Measurements from ENCODE around the gene NTRK1.

Gene NTRK1

DNA sequence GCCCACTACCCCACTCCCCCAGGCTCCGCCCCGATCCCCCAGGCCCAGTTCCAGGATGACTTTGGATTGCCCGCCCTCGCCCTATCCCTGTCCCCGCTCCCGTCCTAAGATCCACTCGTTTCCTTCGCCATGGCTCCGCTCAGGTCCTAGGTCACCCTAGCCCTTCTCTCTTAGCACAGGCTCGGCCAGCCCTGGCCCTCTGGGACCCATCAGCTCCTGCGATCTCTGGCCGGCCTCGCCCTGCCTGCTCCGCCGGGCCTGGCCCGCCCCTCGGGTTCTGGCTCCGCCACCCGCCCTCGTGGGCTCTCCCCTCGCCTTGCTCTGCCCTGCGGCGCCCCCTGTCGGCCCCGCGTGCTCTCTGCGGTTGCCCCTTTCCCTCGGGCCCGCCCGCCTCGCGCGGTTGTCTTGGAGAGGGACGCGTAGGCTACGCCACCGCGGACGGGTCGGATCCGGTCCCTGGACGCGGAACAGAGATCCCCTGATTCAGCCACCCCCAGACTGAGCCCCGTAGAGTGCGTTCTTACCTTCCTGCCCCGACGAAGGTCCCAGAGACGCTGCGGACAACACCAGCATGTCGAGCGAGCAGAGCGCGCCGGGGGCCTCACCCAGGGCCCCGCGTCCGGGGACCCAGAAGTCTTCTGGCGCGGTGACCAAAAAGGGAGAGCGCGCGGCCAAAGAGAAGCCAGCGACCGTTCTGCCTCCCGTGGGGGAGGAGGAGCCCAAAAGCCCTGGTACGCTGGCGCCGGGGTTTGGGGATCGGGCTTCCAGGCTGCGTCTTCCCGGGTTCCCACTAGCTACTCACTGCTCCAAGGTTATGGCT is 59.8 kb downstream of the NTRK1 start, which contains the start of gene LRRC71:
Gene LRRC71 (plus strand): TSS at position 400 of the 820 bp plus-strand sequence. CDS start 172 bp downstream, at position 572.
- TF ChIP-seq, protein P1, sequence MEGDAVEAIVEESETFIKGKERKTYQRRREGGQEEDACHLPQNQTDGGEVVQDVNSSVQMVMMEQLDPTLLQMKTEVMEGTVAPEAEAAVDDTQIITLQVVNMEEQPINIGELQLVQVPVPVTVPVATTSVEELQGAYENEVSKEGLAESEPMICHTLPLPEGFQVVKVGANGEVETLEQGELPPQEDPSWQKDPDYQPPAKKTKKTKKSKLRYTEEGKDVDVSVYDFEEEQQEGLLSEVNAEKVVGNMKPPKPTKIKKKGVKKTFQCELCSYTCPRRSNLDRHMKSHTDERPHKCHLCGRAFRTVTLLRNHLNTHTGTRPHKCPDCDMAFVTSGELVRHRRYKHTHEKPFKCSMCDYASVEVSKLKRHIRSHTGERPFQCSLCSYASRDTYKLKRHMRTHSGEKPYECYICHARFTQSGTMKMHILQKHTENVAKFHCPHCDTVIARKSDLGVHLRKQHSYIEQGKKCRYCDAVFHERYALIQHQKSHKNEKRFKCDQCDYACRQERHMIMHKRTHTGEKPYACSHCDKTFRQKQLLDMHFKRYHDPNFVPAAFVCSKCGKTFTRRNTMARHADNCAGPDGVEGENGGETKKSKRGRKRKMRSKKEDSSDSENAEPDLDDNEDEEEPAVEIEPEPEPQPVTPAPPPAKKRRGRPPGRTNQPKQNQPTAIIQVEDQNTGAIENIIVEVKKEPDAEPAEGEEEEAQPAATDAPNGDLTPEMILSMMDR (IDR thresholded peaks at IDR 0.05) = peak; percentile 100
- no peak for TF ChIP-seq ZFX (IDR thresholded peaks at IDR 0.05; ENCODE audit: borderline replicate concordance)
- H3K27ac ChIP-seq = no peak within 1 kb of the TSS

DNA sequence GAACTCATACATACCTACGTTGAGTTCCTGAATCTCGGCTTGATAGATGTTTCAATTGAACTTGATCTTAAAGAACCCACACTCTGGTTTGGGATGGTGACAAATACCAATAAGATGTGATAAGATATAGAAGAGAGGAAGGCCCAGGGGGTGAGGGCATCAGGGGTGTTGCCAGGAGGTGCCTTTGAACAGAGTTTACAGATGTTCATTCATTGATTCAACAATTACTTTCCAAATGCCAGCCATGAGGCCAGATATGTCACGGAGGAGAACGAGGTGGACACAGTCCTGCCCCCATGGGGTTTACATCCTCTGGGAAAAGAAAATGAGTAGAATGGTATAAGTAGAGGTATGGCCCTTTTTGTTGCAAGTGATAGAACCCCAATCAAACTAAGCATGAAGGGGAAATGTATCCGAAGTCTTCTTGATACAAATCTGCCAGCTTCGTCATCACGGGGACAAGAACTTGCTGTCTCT is 60.4 kb downstream of the NTRK1 start:
- no peak for TF ChIP-seq ZFX (IDR thresholded peaks at IDR 0.05; ENCODE audit: borderline replicate concordance)
- TF ChIP-seq, protein P1 (IDR thresholded peaks at IDR 0.05) = no peak
- H3K27ac ChIP-seq = no peak overlapping the region

DNA sequence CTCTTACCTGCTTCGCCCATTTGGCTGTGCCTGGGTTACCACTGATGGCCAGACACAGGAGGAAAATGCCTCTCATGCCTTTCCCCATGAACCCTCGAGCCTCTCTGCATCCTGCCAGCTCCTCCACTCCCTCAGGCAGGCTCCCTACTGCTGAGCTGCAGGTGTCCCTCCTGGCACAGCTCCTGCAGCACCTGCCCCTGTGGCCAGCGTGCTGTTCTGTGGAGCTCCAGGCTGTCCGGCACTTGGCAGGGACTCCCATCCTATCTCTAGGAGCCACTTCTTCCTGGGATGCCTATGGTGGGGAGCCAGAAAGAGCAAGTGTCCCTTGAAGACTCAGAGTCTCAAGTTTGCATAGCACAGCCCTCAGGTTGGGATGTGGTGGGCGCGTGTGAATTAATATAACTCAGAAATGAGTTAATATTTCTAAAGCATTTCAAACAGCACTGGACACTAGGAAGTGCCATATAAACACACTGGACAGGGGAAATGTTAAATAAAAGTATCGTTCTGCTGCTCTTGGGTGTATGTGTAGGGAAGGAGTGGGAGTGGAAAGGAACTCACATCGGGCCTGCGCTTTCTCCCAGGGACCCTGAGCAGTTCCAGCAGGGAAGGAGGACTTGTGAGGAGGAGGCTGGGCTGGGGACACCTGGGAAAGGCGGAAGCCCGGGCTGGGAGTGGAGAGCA is 62.5 kb downstream of the NTRK1 start:
- TF ChIP-seq ZFX (IDR thresholded peaks at IDR 0.05; ENCODE audit: borderline replicate concordance) = no peak
- TF ChIP-seq, protein P1 (IDR thresholded peaks at IDR 0.05) = no peak
- H3K27ac ChIP-seq = no peak overlapping the region

DNA sequence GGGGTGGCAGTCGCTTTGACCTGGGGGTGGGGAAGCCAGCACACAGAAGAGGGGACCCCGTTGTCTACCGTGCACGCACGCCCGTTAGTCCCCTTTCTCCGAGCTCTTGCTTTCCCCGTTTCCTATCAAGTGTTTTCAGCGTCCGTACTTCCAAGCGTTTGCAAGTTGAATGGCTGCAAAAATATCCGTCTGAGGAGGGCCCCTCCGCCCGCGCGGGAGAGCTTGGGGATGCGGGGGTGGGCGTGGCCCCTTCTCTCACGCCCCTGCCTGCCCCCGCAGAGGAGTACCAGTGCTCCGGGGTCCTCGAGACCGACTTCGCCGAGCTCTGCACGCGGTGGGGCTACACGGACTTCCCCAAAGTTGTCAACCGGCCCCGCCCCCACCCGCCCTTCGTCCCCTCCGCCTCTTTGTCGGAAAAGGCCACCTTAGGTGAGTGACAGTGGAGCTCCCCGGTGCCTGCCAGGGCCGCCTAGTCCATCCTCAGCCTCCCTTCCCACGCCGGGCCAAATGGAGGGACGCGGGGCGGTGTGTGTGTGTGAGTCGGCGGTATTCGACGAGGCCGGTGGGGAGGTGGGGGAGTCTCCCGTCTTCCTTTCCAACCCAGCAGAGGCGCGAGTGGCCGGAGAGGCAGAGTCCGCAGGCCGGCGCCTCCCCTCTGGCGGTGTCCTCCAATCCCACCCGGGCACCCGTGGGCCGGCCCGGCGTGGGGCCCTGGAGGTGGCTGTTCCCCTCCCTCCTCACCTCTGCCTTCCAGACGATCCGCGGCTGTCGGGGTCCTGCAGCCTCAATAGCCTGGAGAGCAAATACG is 63.2 kb downstream of the NTRK1 start:
- H3K27ac ChIP-seq = no peak overlapping the region
- TF ChIP-seq ZFX (IDR thresholded peaks at IDR 0.05; ENCODE audit: borderline replicate concordance) = no peak
- TF ChIP-seq, protein P1 (IDR thresholded peaks at IDR 0.05) = no peak

DNA sequence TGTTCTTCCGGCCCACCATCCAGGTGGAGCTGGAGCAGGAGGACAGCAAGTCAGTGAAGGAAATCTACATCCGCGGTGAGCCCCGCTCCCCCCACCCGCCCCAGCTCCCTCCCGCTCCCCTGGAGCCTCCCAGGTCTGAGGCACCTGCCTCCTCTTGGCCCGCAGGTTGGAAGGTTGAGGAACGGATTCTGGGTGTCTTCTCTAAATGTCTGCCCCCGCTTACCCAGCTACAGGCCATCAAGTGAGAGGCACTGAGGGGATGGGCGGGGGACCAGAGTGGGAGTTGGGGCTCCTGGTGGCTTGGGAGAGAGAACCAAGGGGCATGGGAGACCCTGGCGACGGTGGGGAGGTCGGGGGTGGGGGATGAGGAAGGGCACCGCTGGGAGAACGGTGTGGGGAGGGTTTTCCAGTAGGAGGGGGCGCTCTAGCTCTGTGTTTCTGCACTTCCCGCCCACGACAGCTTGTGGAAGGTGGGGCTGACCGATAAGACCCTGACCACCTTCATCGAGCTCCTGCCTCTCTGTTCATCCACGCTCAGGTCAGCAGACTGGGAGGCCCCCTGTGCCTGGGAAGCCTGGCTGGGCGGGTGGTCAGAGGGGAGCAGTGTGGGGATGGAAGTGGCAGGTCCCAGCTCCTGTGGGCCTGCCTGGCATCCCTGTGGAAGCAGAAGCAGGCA is 64.0 kb downstream of the NTRK1 start:
- TF ChIP-seq ZFX (IDR thresholded peaks at IDR 0.05; ENCODE audit: borderline replicate concordance) = no peak
- TF ChIP-seq, protein P1 (IDR thresholded peaks at IDR 0.05) = no peak
- no peak overlapping the region for H3K27ac ChIP-seq

DNA sequence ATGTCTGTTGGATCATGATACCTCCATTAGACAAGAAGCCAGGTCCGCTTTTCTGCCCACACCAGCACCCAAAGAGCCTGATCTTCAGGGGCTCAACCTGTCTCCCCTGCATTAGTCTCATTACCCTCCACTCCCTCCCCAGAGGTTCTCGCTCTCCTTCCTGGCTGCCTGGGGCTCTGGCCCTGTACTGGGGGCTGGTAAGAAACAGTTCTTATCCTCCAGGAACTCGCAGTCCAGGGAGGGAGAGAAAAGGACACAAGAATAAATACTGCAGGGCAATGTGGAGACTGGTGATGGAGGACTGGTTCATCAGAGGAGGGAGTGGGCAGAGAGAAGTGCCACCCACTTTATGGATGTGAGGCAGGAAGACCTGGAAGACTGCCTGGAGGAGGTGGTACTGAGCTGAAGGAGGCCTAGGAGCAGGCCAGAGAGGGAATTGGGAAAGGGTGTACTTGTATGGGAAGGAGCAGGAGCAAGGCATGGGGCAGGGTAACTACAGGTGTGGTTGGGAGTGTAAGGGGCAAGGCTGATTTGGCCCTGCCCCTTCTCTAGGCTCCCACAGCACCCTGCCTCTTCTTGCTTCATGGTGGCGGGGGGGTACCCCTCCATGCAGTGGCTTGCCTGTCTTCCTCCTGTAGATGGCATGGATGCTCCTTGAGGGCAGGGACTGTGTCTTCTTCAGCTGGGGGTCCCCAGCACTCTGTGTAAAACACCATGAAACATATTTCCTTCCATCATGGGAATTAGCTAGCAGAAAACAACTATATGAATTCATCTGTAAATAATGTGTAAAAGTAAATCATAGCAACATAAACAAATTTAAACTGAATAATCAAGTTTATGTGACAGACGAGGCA is 64.7 kb downstream of the NTRK1 start:
- no peak overlapping the region for H3K27ac ChIP-seq
- TF ChIP-seq, protein P1 (IDR thresholded peaks at IDR 0.05) = no peak
- no peak for TF ChIP-seq ZFX (IDR thresholded peaks at IDR 0.05; ENCODE audit: borderline replicate concordance)
